GM12892 (cell line): ENCODE results near the gene JAKMIP1.

ENCODE experiments used
- POLR2A ChIP-seq: IDR thresholded peaks from 2 replicates; pipeline ENCODE4 v1.6.1; 2011; ENCODE audit warnings: low read depth, low read length, control low read depth
- POLR2AphosphoS5 ChIP-seq: IDR thresholded peaks from 2 replicates; pipeline ENCODE4 v1.6.1; 2011; ENCODE audit warnings: low read depth, low read length, control low read depth

DNA sequence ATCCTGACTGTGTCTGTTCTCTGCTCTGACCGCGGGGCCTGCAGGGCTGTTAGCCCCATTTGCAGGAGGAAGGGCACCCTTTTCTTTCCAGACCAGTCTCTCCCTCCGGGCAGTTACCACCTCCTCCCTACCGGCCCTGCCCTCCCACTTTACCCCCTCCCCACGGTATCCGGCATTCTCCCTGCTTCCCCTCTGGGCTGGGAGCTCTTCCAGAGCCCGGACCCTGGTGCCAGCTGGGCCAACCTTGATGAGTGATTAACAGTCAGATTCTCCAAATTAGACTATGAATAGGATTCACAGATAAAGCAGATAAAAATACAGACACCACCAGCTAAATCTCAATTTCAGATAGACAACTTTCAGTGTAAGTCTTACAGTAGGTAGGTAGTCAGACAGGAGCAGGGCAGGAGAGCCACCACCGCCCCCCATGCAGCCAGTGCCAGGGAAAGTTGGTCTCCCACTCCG lies 45.9 kb upstream of the JAKMIP1 start:
- TF ChIP-seq POLR2AphosphoS5: no peak
- TF ChIP-seq POLR2A: no peak
